Ovary (tissue), 3 donors: ENCODE results near the gene CDK6.

ENCODE experiments used
- EP300 ChIP-seq: sonication (generic); formaldehyde crosslinking; IDR thresholded peaks from one replicate; pipeline ENCODE4 v1.6.1; 2017; ENCODE audit warnings: antibody characterized with exemption
- POLR2A ChIP-seq: fragments of 450-650 bp; IDR thresholded peaks from one replicate; pipeline ENCODE4 v1.6.1; 2017; ENCODE audit warnings: antibody characterized with exemption, mild to moderate bottlenecking, moderate library complexity
- TF ChIP-seq, protein P1 (sequence below), 3 donors: fragments of 450-650 bp in 2 of 3; fragments of 200-600 bp in 1 of 3; IDR thresholded peaks; one replicate each; pipeline versions ENCODE4 v1.5.1 to v1.8.0; 2016 to 2022; ENCODE audit warnings: antibody characterized with exemption in 3 of 3, mild to moderate bottlenecking in 1 of 3
- donor health status: DM: no; HTN: no; CAD: no.

DNA sequence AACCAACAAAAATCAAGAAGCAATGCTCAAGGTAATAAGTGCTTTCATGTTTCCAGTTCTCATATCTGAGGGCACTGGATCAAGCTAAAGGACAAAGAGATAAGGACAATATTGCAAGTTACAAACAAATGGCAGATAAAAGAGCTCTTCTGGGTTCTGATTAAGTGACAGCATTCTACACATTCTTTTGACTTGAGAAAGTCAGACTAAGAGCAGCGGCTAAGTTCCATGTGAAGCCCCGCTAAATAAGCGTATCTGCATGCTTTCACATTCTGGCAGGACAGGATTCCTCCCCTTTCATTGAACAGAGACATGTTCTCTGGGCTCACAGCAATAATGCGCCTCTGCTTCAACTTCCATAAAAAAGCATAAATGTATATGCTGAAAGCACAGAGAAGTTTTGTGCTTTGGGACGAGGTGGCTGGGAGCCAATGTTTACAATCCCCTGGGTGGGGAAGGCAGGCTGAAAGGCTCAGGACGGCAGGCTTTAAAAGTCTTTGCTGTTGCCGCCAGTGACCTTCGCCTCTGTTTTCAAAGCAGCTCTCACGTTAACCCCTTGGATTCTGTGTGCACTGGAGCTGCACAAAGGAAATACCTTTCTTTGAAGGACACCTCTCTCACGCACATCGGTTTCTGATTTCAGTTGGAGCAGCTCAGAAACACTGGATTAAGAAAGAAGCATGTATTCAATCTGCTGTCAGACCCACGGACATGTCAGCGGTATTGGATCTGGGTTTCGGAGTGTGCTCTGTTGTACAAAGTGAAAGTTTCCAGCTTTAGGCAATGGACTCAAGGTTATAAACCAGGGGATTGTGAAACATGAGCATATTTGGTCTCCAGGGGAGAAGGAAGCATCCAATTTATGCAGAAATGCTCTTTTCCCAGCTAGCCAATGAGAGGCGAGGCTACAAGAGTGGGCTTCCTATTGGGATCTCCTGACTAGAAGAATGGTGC lies 140.8 kb downstream of the CDK6 start:
- TF ChIP-seq, protein P1, sequence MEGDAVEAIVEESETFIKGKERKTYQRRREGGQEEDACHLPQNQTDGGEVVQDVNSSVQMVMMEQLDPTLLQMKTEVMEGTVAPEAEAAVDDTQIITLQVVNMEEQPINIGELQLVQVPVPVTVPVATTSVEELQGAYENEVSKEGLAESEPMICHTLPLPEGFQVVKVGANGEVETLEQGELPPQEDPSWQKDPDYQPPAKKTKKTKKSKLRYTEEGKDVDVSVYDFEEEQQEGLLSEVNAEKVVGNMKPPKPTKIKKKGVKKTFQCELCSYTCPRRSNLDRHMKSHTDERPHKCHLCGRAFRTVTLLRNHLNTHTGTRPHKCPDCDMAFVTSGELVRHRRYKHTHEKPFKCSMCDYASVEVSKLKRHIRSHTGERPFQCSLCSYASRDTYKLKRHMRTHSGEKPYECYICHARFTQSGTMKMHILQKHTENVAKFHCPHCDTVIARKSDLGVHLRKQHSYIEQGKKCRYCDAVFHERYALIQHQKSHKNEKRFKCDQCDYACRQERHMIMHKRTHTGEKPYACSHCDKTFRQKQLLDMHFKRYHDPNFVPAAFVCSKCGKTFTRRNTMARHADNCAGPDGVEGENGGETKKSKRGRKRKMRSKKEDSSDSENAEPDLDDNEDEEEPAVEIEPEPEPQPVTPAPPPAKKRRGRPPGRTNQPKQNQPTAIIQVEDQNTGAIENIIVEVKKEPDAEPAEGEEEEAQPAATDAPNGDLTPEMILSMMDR (IDR thresholded peaks at IDR 0.05) = no peak
- TF ChIP-seq POLR2A (no peak), EP300 (no peak)
